NCI-H1417 treated with DMSO at 0.1 percent for 48 hours (cell line): Measurements from ENCODE around the gene EMILIN1.

Source experiments
- DNase-seq: peaks from one replicate; lab custom pipeline; 2025; lab: John Stamatoyannopoulos, UW

EMILIN1 gene

GRCh38 chr2:27078267-27079194, at the start of gene EMILIN1:
Gene EMILIN1, plus strand, starts transcription at chr2:27078615. Its CDS starts 451 bp downstream, at chr2:27079066.
- no peak for DNase-seq

- no peak for DNase-seq
These were observed 49.4 kb upstream of the EMILIN1 start for GRCh38 chr2:27029051-27029450.

GRCh38 chr2:27032495-27033252, 45.7 kb upstream of the EMILIN1 start, which contains the start of gene TMEM214:
Gene TMEM214, plus strand, starts transcription at chr2:27032965. Its CDS starts 51 bp downstream, at chr2:27033016.
- no peak for DNase-seq

- no peak for DNase-seq
These were observed 45.1 kb upstream of the EMILIN1 start for GRCh38 chr2:27033253-27033852.

GRCh38 chr2:27038012-27038411, 40.4 kb upstream of the EMILIN1 start:
- no peak for DNase-seq

GRCh38 chr2:27038631-27039339, 39.6 kb upstream of the EMILIN1 start:
- DNase-seq = no peak

GRCh38 chr2:27039426-27039825, 39.0 kb upstream of the EMILIN1 start:
- DNase-seq = no peak

- no peak for DNase-seq
These were observed 38.5 kb upstream of the EMILIN1 start for GRCh38 chr2:27039871-27040270.

- DNase-seq = no peak
These were observed 38.1 kb upstream of the EMILIN1 start for GRCh38 chr2:27040282-27040681.

GRCh38 chr2:27041752-27042151, 36.7 kb upstream of the EMILIN1 start:
- DNase-seq = no peak

- DNase-seq = no peak
These were observed 36.2 kb upstream of the EMILIN1 start for GRCh38 chr2:27042159-27042661.

GRCh38 chr2:27042985-27043634, 35.3 kb upstream of the EMILIN1 start:
- DNase-seq = no peak

GRCh38 chr2:27049422-27050280, 28.8 kb upstream of the EMILIN1 start:
- DNase-seq = no peak

GRCh38 chr2:27050281-27050995, 28.0 kb upstream of the EMILIN1 start:
- peak; percentile 96 for DNase-seq

GRCh38 chr2:27050996-27051901, 27.2 kb upstream of the EMILIN1 start, which contains the start of gene AGBL5:
Gene AGBL5, plus strand, starts transcription at chr2:27051668. Its CDS starts 1,291 bp downstream, at chr2:27052959.
- DNase-seq = peak; percentile 81

GRCh38 chr2:27051902-27052645, 26.3 kb upstream of the EMILIN1 start:
- DNase-seq = no peak

GRCh38 chr2:27053321-27053720, 25.1 kb upstream of the EMILIN1 start:
- no peak for DNase-seq
